Smooth muscle cell (in vitro differentiated cells): Measurements from ENCODE around the gene PIK3R3. TPM values are rescaled to one million over a fixed set of nuclear protein-coding genes. Genes with fewer than 3 reads are reported as not detected.

Experiments used
- DNase-seq: peaks from one replicate; lab custom pipeline; 2025; ENCODE audit not compliant: unreplicated experiment; lab: John Stamatoyannopoulos, UW
- H2AFZ ChIP-seq: fragments of 200-600 bp; sonication (generic); 2 replicates; pipeline ENCODE4 v1.6.0; 2016; ENCODE audit warnings: antibody characterized with exemption, low read depth, mild to moderate bottlenecking
- H3F3A ChIP-seq: fragments of 200-600 bp; sonication (generic); 2 replicates; pipeline ENCODE4 v1.6.0; 2017; ENCODE audit warnings: antibody characterized with exemption, low read depth
- H3K27ac ChIP-seq: fragments of 200-600 bp; sonication (generic); 2 replicates; pipeline ENCODE4 v1.5.1; 2016; ENCODE audit warnings: low read depth, mild to moderate bottlenecking
- H3K27me3 ChIP-seq: fragments of 200-600 bp; sonication (generic); 2 replicates; pipeline ENCODE4 v1.6.1; 2016; ENCODE audit warnings: low read depth, mild to moderate bottlenecking
- H3K36me3 ChIP-seq: fragments of 200-600 bp; sonication (generic); 2 replicates; pipeline ENCODE4 v1.5.1; 2016; ENCODE audit warnings: low read depth
- H3K4me1 ChIP-seq: fragments of 200-600 bp; sonication (generic); 2 replicates; pipeline ENCODE4 v1.5.1; 2016; ENCODE audit warnings: low read depth
- H3K4me2 ChIP-seq: fragments of 200-600 bp; sonication (generic); 2 replicates; pipeline ENCODE4 v1.6.0; 2016; ENCODE audit warnings: mild to moderate bottlenecking
- H3K4me3 ChIP-seq: fragments of 200-600 bp; sonication (generic); 2 replicates; pipeline ENCODE4 v1.5.1; 2016; ENCODE audit warnings: mild to moderate bottlenecking
- H3K79me2 ChIP-seq: fragments of 200-600 bp; sonication (generic); 2 replicates; pipeline ENCODE4 v1.6.0; 2016; ENCODE audit warnings: low read depth, mild to moderate bottlenecking
- H3K9ac ChIP-seq: fragments of 200-600 bp; sonication (generic); 2 replicates; pipeline ENCODE4 v1.6.0; 2016; ENCODE audit warnings: low read depth
- H3K9me3 ChIP-seq: fragments of 200-600 bp; sonication (generic); replicated peaks from 2 replicates; pipeline ENCODE4 v1.5.1; 2016; ENCODE audit warnings: low read depth
- H4K20me1 ChIP-seq: fragments of 200-600 bp; sonication (generic); 2 replicates; pipeline ENCODE4 v1.6.0; 2016; ENCODE audit warnings: low read depth
- WGBS: methylation state at CpG from one replicate; pipeline ENCODE4 v1.1.7; 2016; ENCODE audit warnings: low lambda C conversion rate; 5-methylcytosine and 5-hydroxymethylcytosine counted together
- polyA plus RNA-seq: library from polyadenylated mRNA; unstranded; fragments of >200 nt; fragmentation: Nextera tagmentation; extraction: Ambion mirVana; gene quantifications from 2 replicates; pipeline ENCODE4 v1.2.1, GENCODE V29; 2016
- total RNA-seq: library from RNA; depleted of rRNA; stranded (reverse); fragments of >200 nt; gene quantifications from 2 replicates; pipeline ENCODE4 v1.2.3, GENCODE V29; 2014
- TF ChIP-seq, protein P1 (sequence below): fragments of 200-600 bp; sonication (generic); IDR thresholded peaks from 2 replicates; pipeline ENCODE4 v1.5.1; 2017; ENCODE audit warnings: borderline replicate concordance, mild to moderate bottlenecking, antibody characterized with exemption; ENCODE audit not compliant: insufficient read depth, poor library complexity, severe bottlenecking

PIK3R3 gene
- total and polyA plus RNA-seq, 2 experiments from 2014 or later = 3.7 to 5.6 TPM

DNA sequence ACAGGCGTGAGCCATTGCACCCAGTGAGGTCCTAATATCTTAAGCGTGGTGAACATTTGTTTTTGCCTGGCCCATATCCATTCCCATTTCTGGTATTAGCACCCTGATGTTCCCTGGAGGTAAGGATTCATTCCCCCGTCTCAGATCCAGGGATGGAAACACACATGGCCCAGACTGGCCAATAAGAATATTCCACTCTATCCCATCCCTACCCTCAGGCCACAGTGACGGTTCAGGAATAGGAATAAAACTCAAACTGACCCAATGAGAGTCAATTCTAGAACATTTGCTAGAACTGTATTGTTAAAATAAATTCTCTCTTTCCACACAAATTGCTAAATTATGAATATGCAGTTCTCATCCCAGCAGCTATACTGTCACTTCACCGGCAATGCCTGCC is 76.1 kb downstream of the PIK3R3 start:
- Histone ChIP-seq H3K9ac (no peak overlapping the region), H3K4me3 (no peak overlapping the region), H3K27me3 (no peaks in the 10 kb centered on the region), H3K79me2 (no peaks in the 10 kb centered on the region), H3K4me1 (no peaks in the 10 kb centered on the region), H3K36me3 (no peaks in the 10 kb centered on the region), H4K20me1 (no peaks in the 10 kb centered on the region), H3K9me3 (no peaks in the 10 kb centered on the region), H3K27ac (no peak overlapping the region), H2AFZ (no peak overlapping the region), H3K4me2 (no peak overlapping the region), H3F3A (no peaks in the 10 kb centered on the region)
- no peak for DNase-seq
- TF ChIP-seq, protein P1, sequence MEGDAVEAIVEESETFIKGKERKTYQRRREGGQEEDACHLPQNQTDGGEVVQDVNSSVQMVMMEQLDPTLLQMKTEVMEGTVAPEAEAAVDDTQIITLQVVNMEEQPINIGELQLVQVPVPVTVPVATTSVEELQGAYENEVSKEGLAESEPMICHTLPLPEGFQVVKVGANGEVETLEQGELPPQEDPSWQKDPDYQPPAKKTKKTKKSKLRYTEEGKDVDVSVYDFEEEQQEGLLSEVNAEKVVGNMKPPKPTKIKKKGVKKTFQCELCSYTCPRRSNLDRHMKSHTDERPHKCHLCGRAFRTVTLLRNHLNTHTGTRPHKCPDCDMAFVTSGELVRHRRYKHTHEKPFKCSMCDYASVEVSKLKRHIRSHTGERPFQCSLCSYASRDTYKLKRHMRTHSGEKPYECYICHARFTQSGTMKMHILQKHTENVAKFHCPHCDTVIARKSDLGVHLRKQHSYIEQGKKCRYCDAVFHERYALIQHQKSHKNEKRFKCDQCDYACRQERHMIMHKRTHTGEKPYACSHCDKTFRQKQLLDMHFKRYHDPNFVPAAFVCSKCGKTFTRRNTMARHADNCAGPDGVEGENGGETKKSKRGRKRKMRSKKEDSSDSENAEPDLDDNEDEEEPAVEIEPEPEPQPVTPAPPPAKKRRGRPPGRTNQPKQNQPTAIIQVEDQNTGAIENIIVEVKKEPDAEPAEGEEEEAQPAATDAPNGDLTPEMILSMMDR = no peak
- WGBS = 98% methylated on average over 5 of the region's 5 CpGs

DNA sequence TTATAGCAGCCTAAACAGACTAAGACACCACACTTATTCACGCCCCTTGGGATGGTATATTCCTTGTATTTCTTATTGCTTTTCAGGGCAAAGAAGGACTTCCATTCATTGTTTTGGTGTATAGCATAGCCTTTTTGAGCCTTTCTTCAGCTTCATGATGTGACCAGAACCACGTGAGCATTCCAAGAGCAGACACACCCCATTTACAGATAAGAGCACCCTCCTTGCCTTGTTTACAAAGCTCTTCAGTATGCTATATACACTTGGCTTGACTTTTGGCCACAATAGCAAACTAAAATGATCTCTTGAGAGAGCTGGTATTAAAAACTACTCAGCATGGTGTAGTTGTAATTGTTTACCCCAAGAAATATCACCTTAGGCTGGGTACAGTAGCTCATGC is 78.7 kb downstream of the PIK3R3 start:
- H3F3A ChIP-seq = no peaks in the 10 kb centered on the region
- WGBS = 73% methylated on average over 2 of the region's 2 CpGs

DNA sequence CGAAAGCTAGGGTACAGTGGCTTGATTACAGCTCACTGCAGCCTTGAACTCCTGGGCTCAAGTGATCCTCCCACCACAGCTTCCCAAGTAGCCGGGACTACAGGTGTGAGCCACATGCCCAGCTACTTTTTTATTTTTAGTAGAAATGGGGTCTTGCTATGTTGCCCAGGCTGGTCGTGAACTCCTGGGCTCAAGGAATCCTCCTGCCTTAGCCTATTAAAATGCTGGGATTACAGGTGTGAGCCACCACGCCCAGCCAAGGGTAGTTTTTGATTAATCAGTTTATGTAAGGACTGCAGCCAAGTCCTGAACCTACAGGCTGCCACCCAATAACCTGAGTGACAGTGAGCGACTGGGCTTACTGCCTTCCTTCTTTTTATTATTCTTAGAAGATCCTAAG is 88.3 kb downstream of the PIK3R3 start:
- Histone ChIP-seq H3K27me3 (no peaks in the 10 kb centered on the region), H3K4me3 (no peak overlapping the region), H3K36me3 (no peaks in the 10 kb centered on the region), H3K9ac (no peak overlapping the region), H3K27ac (no peak overlapping the region), H4K20me1 (no peaks in the 10 kb centered on the region), H3K4me1 (no peaks in the 10 kb centered on the region), H2AFZ (no peak overlapping the region), H3F3A (no peaks in the 10 kb centered on the region), H3K79me2 (no peaks in the 10 kb centered on the region), H3K4me2 (no peak overlapping the region), H3K9me3 (no peaks in the 10 kb centered on the region)
- DNase-seq = no peak
- TF ChIP-seq, protein P1 = no peak
- WGBS = 93% methylated on average over 5 of the region's 5 CpGs

More for the DNA sequence above, 78.7 kb downstream of the PIK3R3 start:
- Histone ChIP-seq H2AFZ (no peak overlapping the region), H3K27me3 (no peaks in the 10 kb centered on the region), H3K4me1 (no peaks in the 10 kb centered on the region), H3K9me3 (no peaks in the 10 kb centered on the region), H4K20me1 (no peaks in the 10 kb centered on the region), H3K36me3 (no peaks in the 10 kb centered on the region), H3K4me2 (no peak overlapping the region), H3K27ac (no peak overlapping the region), H3K4me3 (no peak overlapping the region), H3K9ac (no peak overlapping the region), H3K79me2 (no peaks in the 10 kb centered on the region)
- no peak for DNase-seq
- TF ChIP-seq, protein P1 = no peak

DNA sequence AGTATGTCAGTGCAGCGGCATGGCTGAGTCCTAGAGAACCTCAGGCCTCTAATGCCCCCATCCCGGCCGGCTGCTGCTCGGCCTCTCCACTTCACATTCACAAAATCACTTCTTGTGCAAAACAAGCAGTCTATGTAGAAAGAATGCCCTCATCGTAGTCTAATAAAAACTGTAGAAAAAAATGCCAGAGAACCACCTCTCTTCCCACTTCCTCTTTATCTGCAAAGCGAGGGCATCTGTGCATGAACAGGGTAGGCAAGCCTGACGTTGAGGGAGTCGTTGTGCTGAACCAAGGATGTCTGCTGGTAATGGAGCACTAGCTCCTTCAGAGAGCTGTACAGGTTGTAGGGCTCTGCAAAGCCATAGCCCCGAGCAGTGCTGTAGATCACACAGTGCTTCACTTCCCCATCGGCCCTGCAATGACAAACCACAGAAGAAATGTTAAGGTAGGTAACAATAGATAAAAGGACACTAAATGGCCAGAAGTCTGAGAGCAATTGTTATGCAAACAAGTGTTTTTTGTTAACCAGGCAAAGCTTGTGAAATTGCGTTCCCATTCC is 88.9 kb downstream of the PIK3R3 start:
- TF ChIP-seq, protein P1 = no peak
- H2AFZ ChIP-seq = no peak overlapping the region
- no peaks in the 10 kb centered on the region for H3K4me1 ChIP-seq
- no peaks in the 10 kb centered on the region for H4K20me1 ChIP-seq
- 62% methylated on average over 11 of the region's 11 CpGs for WGBS
- H3K27me3 ChIP-seq = no peaks in the 10 kb centered on the region
- H3K4me2 ChIP-seq = no peak overlapping the region
- H3K36me3 ChIP-seq = no peaks in the 10 kb centered on the region
- no peak overlapping the region for H3K27ac ChIP-seq
- H3K79me2 ChIP-seq = no peaks in the 10 kb centered on the region
- no peak for DNase-seq
- no peaks in the 10 kb centered on the region for H3F3A ChIP-seq
- no peak overlapping the region for H3K4me3 ChIP-seq
- H3K9me3 ChIP-seq = no peaks in the 10 kb centered on the region
- H3K9ac ChIP-seq = no peak overlapping the region
